Mesendoderm (in vitro differentiated cells): ENCODE results near the gene CARM1.
A peak's percentile ranks its signal among the peaks of the same experiment; 100 is the strongest.
"Not testable (repeated sequence)": the region's sequence is repeated elsewhere in the genome, so short reads cannot be mapped to it uniquely, and the experiment has no call there.

Source experiments
- DNase-seq: peaks from one replicate; pipeline ENCODE4 v3.0.0; 2013
- H2AK5ac ChIP-seq: 2 replicates; pipeline ENCODE4 v1.6.1; 2013; ENCODE audit warnings: low read length, inconsistent platforms
- H2BK120ac ChIP-seq: 2 replicates; pipeline ENCODE4 v1.6.1; 2013; ENCODE audit warnings: low read depth, mild to moderate bottlenecking, low read length, moderate library complexity, mixed read lengths
- H2BK15ac ChIP-seq: replicated peaks from 2 replicates; pipeline ENCODE4 v1.6.1; 2013; ENCODE audit warnings: low read depth, mild to moderate bottlenecking, moderate library complexity
- H2BK5ac ChIP-seq: 2 replicates; pipeline ENCODE4 v1.6.1; 2013; ENCODE audit warnings: low read length, inconsistent platforms
- H3K18ac ChIP-seq: 2 replicates; pipeline ENCODE4 v1.6.1; 2013; ENCODE audit warnings: mild to moderate bottlenecking, low read length, mixed read lengths
- H3K23ac ChIP-seq: one replicate; pipeline ENCODE4 v1.6.1; 2013; ENCODE audit warnings: low read length
- H3K27ac ChIP-seq: 2 replicates; pipeline ENCODE4 v1.5.1; 2013; ENCODE audit warnings: low read depth, mild to moderate bottlenecking, inconsistent platforms, low read length, moderate library complexity
- H3K27me3 ChIP-seq: 2 replicates; pipeline ENCODE4 v1.6.1; 2013; ENCODE audit warnings: low read length, control low read depth, mild to moderate bottlenecking, inconsistent platforms; ENCODE audit not compliant: insufficient read depth, poor library complexity
- H3K36me3 ChIP-seq: 2 replicates; pipeline ENCODE4 v1.6.1; 2013; ENCODE audit warnings: low read length, inconsistent platforms; ENCODE audit not compliant: control insufficient read depth, insufficient read depth
- H3K4ac ChIP-seq: one replicate; pipeline ENCODE4 v1.6.1; 2013; ENCODE audit warnings: low read depth, mild to moderate bottlenecking, low read length, moderate library complexity
- H3K4me1 ChIP-seq: 2 replicates; pipeline ENCODE4 v1.6.1; 2013; ENCODE audit warnings: low read depth, low read length, inconsistent platforms; ENCODE audit not compliant: control insufficient read depth
- H3K4me2 ChIP-seq: 2 replicates; pipeline ENCODE4 v1.6.1; 2013; ENCODE audit warnings: low read length
- H3K4me3 ChIP-seq: 2 replicates; pipeline ENCODE4 v1.5.1; 2013; ENCODE audit warnings: mild to moderate bottlenecking, low read length
- H3K56ac ChIP-seq: one replicate; pipeline ENCODE4 v1.6.1; 2013; ENCODE audit warnings: low read length
- H3K79me1 ChIP-seq: 2 replicates; pipeline ENCODE4 v1.6.1; 2013; ENCODE audit warnings: low read length, inconsistent platforms
- H3K79me2 ChIP-seq: 2 replicates; pipeline ENCODE4 v1.6.1; 2013; ENCODE audit warnings: mild to moderate bottlenecking, low read length; ENCODE audit not compliant: control insufficient read depth, insufficient read depth
- H3K9ac ChIP-seq: 2 replicates; pipeline ENCODE4 v1.6.1; 2013; ENCODE audit warnings: low read length, inconsistent platforms
- H4K5ac ChIP-seq: one replicate; pipeline ENCODE4 v1.6.1; 2013; ENCODE audit warnings: low read length
- H4K8ac ChIP-seq: one replicate; pipeline ENCODE4 v1.6.1; 2013; ENCODE audit warnings: low read depth, mild to moderate bottlenecking, control low read depth, low read length, moderate library complexity
- WGBS: extraction: QIAGEN DNeasy Blood & Tissue Kit; methylation state at CpG from one replicate; pipeline ENCODE4 v1.1.7; 2013; ENCODE audit warnings: low lambda C conversion rate, missing lambda C conversion rate; ENCODE audit not compliant: insufficient coverage; ENCODE audit errors: extremely low coverage; 5-methylcytosine and 5-hydroxymethylcytosine counted together

The CARM1 gene

GRCh38 chr19:10872546-10873107, 1.3 kb downstream of the CARM1 start:
- H4K8ac ChIP-seq, result no peak overlapping the region
- WGBS, result no CpG with 5 or more reads among the region's 16 CpGs
- H3K56ac ChIP-seq, result peak overlapping the region; percentile 96
- H3K27me3 ChIP-seq, result no peaks in the 10 kb centered on the region
- H3K4ac ChIP-seq, result peak overlapping the region; percentile 97
- H3K23ac ChIP-seq, result peak overlapping the region; percentile 89
- no peak overlapping the region for H2BK15ac ChIP-seq
- H3K4me3 ChIP-seq, result peak overlapping the region; percentile 85
- no peaks in the 10 kb centered on the region for H3K36me3 ChIP-seq
- no peak for DNase-seq
- no peak overlapping the region for H2AK5ac ChIP-seq
- H3K27ac ChIP-seq, result no peak overlapping the region
- no peak overlapping the region for H2BK120ac ChIP-seq
- H3K79me2 ChIP-seq, result peaks cover 40% of the 10 kb centered on the region
- H3K4me1 ChIP-seq, result no peaks in the 10 kb centered on the region
- H3K4me2 ChIP-seq, result peak overlapping the region; percentile 89
- H3K9ac ChIP-seq, result peak overlapping the region; percentile 95
- peaks cover 11% of the 10 kb centered on the region for H3K79me1 ChIP-seq
- no peak overlapping the region for H2BK5ac ChIP-seq
- no peak overlapping the region for H4K5ac ChIP-seq
- H3K18ac ChIP-seq, result peak overlapping the region; percentile 95

- no peak overlapping the region for H2AK5ac ChIP-seq
- no peak overlapping the region for H3K4me3 ChIP-seq
- DNase-seq, result no peak
- no peak overlapping the region for H3K9ac ChIP-seq
- no peak overlapping the region for H2BK120ac ChIP-seq
- no peaks in the 10 kb centered on the region for H3K27me3 ChIP-seq
- no CpG with 5 or more reads among the region's 1 CpG for WGBS
- H3K4me1 ChIP-seq, result no peaks in the 10 kb centered on the region
- H3K18ac ChIP-seq, result no peak overlapping the region
- no peak overlapping the region for H4K5ac ChIP-seq
- H3K27ac ChIP-seq, result no peak overlapping the region
- no peak overlapping the region for H3K23ac ChIP-seq
- H2BK5ac ChIP-seq, result no peak overlapping the region
- H3K4me2 ChIP-seq, result no peak overlapping the region
- no peak overlapping the region for H2BK15ac ChIP-seq
- peaks cover 47% of the 10 kb centered on the region for H3K79me2 ChIP-seq
- peaks cover 14% of the 10 kb centered on the region for H3K79me1 ChIP-seq
- no peaks in the 10 kb centered on the region for H3K36me3 ChIP-seq
- no peak overlapping the region for H3K56ac ChIP-seq
- no peak overlapping the region for H4K8ac ChIP-seq
- no peak overlapping the region for H3K4ac ChIP-seq
Measured at GRCh38 chr19:10874024-10874423, 2.7 kb downstream of the CARM1 start.

- Histone ChIP-seq H2AK5ac (no peak overlapping the region), H3K4ac (no peak overlapping the region), H3K18ac (no peak overlapping the region), H2BK15ac (no peak overlapping the region), H3K4me2 (no peak overlapping the region), H3K36me3 (no peaks in the 10 kb centered on the region), H3K9ac (no peak overlapping the region), H4K5ac (no peak overlapping the region), H3K79me1 (peaks cover 28% of the 10 kb centered on the region), H3K27me3 (no peaks in the 10 kb centered on the region), H3K4me1 (peaks cover 9% of the 10 kb centered on the region), H4K8ac (no peak overlapping the region), H3K27ac (no peak overlapping the region), H3K23ac (peak overlapping the region; percentile 80), H3K79me2 (peaks cover 67% of the 10 kb centered on the region), H2BK5ac (no peak overlapping the region), H2BK120ac (no peak overlapping the region), H3K4me3 (no peak overlapping the region), H3K56ac (no peak overlapping the region)
- WGBS, result no CpG with 5 or more reads among the region's 10 CpGs
- DNase-seq, result no peak
Measured at GRCh38 chr19:10876459-10877240, 5.3 kb downstream of the CARM1 start.

- H3K56ac ChIP-seq, H3K18ac ChIP-seq, H3K27me3 ChIP-seq, H4K8ac ChIP-seq, DNase-seq, H2BK15ac ChIP-seq, H3K36me3 ChIP-seq, H3K23ac ChIP-seq, H3K27ac ChIP-seq, H3K4me3 ChIP-seq, H2BK5ac ChIP-seq, H2BK120ac ChIP-seq, H2AK5ac ChIP-seq, H3K4me2 ChIP-seq, H3K9ac ChIP-seq, H4K5ac ChIP-seq, H3K4ac ChIP-seq: not testable (repeated sequence)
- no CpG with 5 or more reads among the region's 9 CpGs for WGBS
- peaks cover 14% of the 10 kb centered on the region for H3K4me1 ChIP-seq
- peaks cover 66% of the 10 kb centered on the region for H3K79me2 ChIP-seq
- peaks cover 29% of the 10 kb centered on the region for H3K79me1 ChIP-seq
Measured at GRCh38 chr19:10877608-10878007, 6.3 kb downstream of the CARM1 start.

GRCh38 chr19:10878253-10878652, 6.9 kb downstream of the CARM1 start:
- no peak overlapping the region for H3K56ac ChIP-seq
- no peak overlapping the region for H3K9ac ChIP-seq
- H3K4me2 ChIP-seq, result no peak overlapping the region
- no CpG with 5 or more reads among the region's 3 CpGs for WGBS
- H2BK15ac ChIP-seq, result no peak overlapping the region
- no peak overlapping the region for H4K8ac ChIP-seq
- no peak overlapping the region for H2BK5ac ChIP-seq
- H4K5ac ChIP-seq, result peak overlapping the region; percentile 39
- H3K79me2 ChIP-seq, result peaks cover 66% of the 10 kb centered on the region
- no peak overlapping the region for H3K27ac ChIP-seq
- H2BK120ac ChIP-seq, result no peak overlapping the region
- DNase-seq, result no peak
- H3K4ac ChIP-seq, result no peak overlapping the region
- H3K18ac ChIP-seq, result no peak overlapping the region
- no peaks in the 10 kb centered on the region for H3K27me3 ChIP-seq
- H3K79me1 ChIP-seq, result peaks cover 32% of the 10 kb centered on the region
- no peak overlapping the region for H2AK5ac ChIP-seq
- H3K23ac ChIP-seq, result no peak overlapping the region
- no peaks in the 10 kb centered on the region for H3K36me3 ChIP-seq
- H3K4me1 ChIP-seq, result peaks cover 14% of the 10 kb centered on the region
- H3K4me3 ChIP-seq, result no peak overlapping the region
